Loucy (cell line): ENCODE results near the gene TNRC6C.

Experiments used
- H2AFZ ChIP-seq: fragments of 200-600 bp; sonication (generic); 2 replicates; pipeline ENCODE4 v1.6.0; 2016; ENCODE audit warnings: antibody characterized with exemption, mild to moderate bottlenecking, low read length, moderate library complexity
- H3F3A ChIP-seq: fragments of 200-600 bp; 2 replicates; pipeline ENCODE4 v1.6.0; 2016; ENCODE audit warnings: antibody characterized with exemption, low read depth, mild to moderate bottlenecking
- H3K27me3 ChIP-seq: fragments of 200-600 bp; sonication (generic); 2 replicates; pipeline ENCODE4 v1.6.1; 2014; ENCODE audit warnings: low read length, mild to moderate bottlenecking; ENCODE audit not compliant: insufficient read depth, poor library complexity, severe bottlenecking
- H3K36me3 ChIP-seq: fragments of 200-600 bp; sonication (generic); 2 replicates; pipeline ENCODE4 v1.6.1; 2016; ENCODE audit warnings: low read length; ENCODE audit not compliant: insufficient read depth
- H3K4me1 ChIP-seq: fragments of 200-600 bp; sonication (generic); 2 replicates; pipeline ENCODE4 v1.5.1; 2014; ENCODE audit warnings: low read length, mild to moderate bottlenecking; ENCODE audit not compliant: insufficient read depth, poor library complexity, severe bottlenecking
- H3K4me2 ChIP-seq: fragments of 200-600 bp; sonication (generic); 2 replicates; pipeline ENCODE4 v1.6.0; 2014; ENCODE audit warnings: antibody characterized with exemption, low read length, low read depth, mild to moderate bottlenecking; ENCODE audit not compliant: poor library complexity, severe bottlenecking
- H3K4me3 ChIP-seq: fragments of 200-600 bp; sonication (generic); 2 replicates; pipeline ENCODE4 v1.5.1; 2014; ENCODE audit warnings: low read length, mild to moderate bottlenecking, mixed read lengths; ENCODE audit not compliant: poor library complexity, severe bottlenecking
- H3K79me2 ChIP-seq: fragments of 200-600 bp; sonication (generic); 2 replicates; pipeline ENCODE4 v1.6.1; 2014; ENCODE audit warnings: low read length; ENCODE audit not compliant: insufficient read depth
- H3K9ac ChIP-seq: fragments of 200-600 bp; sonication (generic); 2 replicates; pipeline ENCODE4 v1.6.0; 2014; ENCODE audit warnings: mild to moderate bottlenecking, low read depth, low read length, moderate library complexity; ENCODE audit not compliant: poor library complexity, severe bottlenecking
- H3K9me2 ChIP-seq: fragments of 200-600 bp; sonication (generic); replicated peaks from 2 replicates; pipeline ENCODE4 v1.6.1; 2016; ENCODE audit warnings: low read depth, low read length, mixed read lengths
- H3K9me3 ChIP-seq: fragments of 200-600 bp; sonication (generic); 2 replicates; pipeline ENCODE4 v1.6.1; 2014; ENCODE audit warnings: mild to moderate bottlenecking, antibody characterized with exemption, low read length, low read depth; ENCODE audit not compliant: insufficient read depth
- H4K20me1 ChIP-seq: fragments of 200-600 bp; sonication (generic); 2 replicates; pipeline ENCODE4 v1.6.0; 2014; ENCODE audit warnings: antibody characterized with exemption, low read length, mild to moderate bottlenecking; ENCODE audit not compliant: insufficient read depth, poor library complexity, severe bottlenecking
- CTCF ChIP-seq: fragments of 200-600 bp; sonication (generic); conservative IDR thresholded peaks from 2 replicates; pipeline ENCODE4 v1.5.1; 2014; ENCODE audit warnings: mild to moderate bottlenecking, antibody characterized with exemption, low read length
- EZH2phosphoT487 ChIP-seq: fragments of 200-600 bp; IDR thresholded peaks from 2 replicates; pipeline ENCODE4 v1.6.1; 2018; ENCODE audit warnings: antibody characterized with exemption, mild to moderate bottlenecking, moderate library complexity, borderline replicate concordance

TNRC6C gene

DNA sequence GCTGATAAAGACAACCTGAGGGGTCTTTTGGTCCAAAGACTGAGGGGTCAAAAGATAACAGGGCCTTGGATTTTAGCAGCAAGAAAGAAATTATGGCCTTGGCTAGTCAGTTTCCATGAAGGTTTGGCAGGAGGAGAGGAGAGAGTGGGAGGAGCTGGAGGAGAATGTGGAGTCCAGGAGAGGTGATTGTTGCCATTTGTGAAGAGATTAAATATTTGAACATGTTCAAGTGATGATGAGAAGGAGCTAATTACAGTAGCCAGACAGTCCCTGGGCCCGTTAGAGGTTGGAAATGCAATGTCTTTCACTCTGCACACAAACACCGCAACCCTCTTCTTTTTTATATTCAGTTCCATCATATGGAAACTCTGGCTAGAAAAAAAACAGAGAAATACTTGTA is 68.6 kb downstream of the TNRC6C start:
- H2AFZ ChIP-seq = no peak overlapping the region
- peaks cover 2% of the 10 kb centered on the region for H4K20me1 ChIP-seq
- no peak overlapping the region for H3K4me2 ChIP-seq
- H3K36me3 ChIP-seq = peaks cover 33% of the 10 kb centered on the region; the same call in 1 of the 2 replicates
- no peaks in the 10 kb centered on the region for H3K27me3 ChIP-seq
- peaks cover 9% of the 10 kb centered on the region for H3K4me1 ChIP-seq
- H3K9ac ChIP-seq = no peak overlapping the region
- no peaks in the 10 kb centered on the region for H3K79me2 ChIP-seq
- H3K9me2 ChIP-seq = no peaks in the 10 kb centered on the region
- no peaks in the 10 kb centered on the region for H3K9me3 ChIP-seq
- H3F3A ChIP-seq = no peaks in the 10 kb centered on the region
- no peak overlapping the region for H3K4me3 ChIP-seq
- no peak for TF ChIP-seq EZH2phosphoT487
- TF ChIP-seq CTCF = no peak

- Histone ChIP-seq H2AFZ (no peak overlapping the region), H3K9ac (no peak overlapping the region), H3F3A (no peaks in the 10 kb centered on the region), H3K4me3 (no peak overlapping the region), H3K27me3 (no peaks in the 10 kb centered on the region), H3K36me3 (peaks cover 38% of the 10 kb centered on the region), H3K9me3 (no peaks in the 10 kb centered on the region), H4K20me1 (no peaks in the 10 kb centered on the region), H3K79me2 (no peaks in the 10 kb centered on the region), H3K4me1 (peaks cover 9% of the 10 kb centered on the region), H3K9me2 (no peaks in the 10 kb centered on the region), H3K4me2 (no peak overlapping the region)
- TF ChIP-seq CTCF (no peak), EZH2phosphoT487 (no peak)
These were observed 71.2 kb downstream of the TNRC6C start for GRCh38 chr17:78029697-78030096.

DNA sequence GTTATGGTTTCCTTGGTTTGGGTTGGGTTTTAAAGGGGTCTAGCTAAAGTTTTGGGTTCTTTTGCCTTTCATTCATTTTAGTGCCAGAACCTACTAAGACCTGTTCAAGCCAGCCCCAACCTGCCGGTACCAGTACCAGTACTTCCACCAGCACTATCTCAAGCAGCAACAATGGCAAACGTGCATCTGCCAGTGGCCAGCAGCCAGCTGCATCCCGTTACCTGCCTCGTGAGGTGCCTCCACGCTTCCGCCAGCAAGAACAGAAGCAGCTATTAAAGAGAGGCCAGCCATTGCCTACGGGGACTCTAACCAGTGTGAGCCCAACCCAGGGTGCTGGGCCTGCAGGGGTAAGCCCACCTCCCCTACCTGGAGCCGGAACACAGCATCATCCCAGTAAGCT is 72.9 kb downstream of the TNRC6C start:
- no peaks in the 10 kb centered on the region for H3K9me3 ChIP-seq
- H3K9me2 ChIP-seq = no peaks in the 10 kb centered on the region
- no peak overlapping the region for H3K9ac ChIP-seq
- H3K4me3 ChIP-seq = no peak overlapping the region
- peaks cover 55% of the 10 kb centered on the region for H3K36me3 ChIP-seq
- H3K79me2 ChIP-seq = no peaks in the 10 kb centered on the region
- no peak overlapping the region for H2AFZ ChIP-seq
- H3F3A ChIP-seq = no peaks in the 10 kb centered on the region
- H4K20me1 ChIP-seq = no peaks in the 10 kb centered on the region
- peaks cover 9% of the 10 kb centered on the region for H3K4me1 ChIP-seq
- no peaks in the 10 kb centered on the region for H3K27me3 ChIP-seq
- TF ChIP-seq EZH2phosphoT487 (no peak), CTCF (no peak)
- H3K4me2 ChIP-seq = no peak overlapping the region
